DND-41 (cell line): ENCODE data around the gene KDSR.

Source experiments
- ATAC-seq: fragments of 200-7000 bp; cut with Tn5 transposase; 3 replicates; pipeline ENCODE4 v1.9.1; 2021; ENCODE audit warnings: low read depth; ENCODE audit not compliant: insufficient read depth
- DNase-seq: peaks from one replicate; pipeline ENCODE4 v3.0.0-alpha.2; 2020
- H2AFZ ChIP-seq: 2 replicates; pipeline ENCODE4 v1.6.0; 2012; ENCODE audit warnings: low read depth, low read length
- H3K27ac ChIP-seq: 2 replicates; pipeline ENCODE4 v1.5.1; 2012; ENCODE audit warnings: low read length, inconsistent platforms
- H3K27me3 ChIP-seq: fragments of 200-600 bp; sonication (generic); 2 replicates; pipeline ENCODE4 v1.6.0; 2012; ENCODE audit warnings: low read length, mild to moderate bottlenecking, inconsistent platforms; ENCODE audit not compliant: insufficient read depth, poor library complexity
- H3K36me3 ChIP-seq: 2 replicates; pipeline ENCODE4 v1.5.1; 2012; ENCODE audit warnings: low read length, inconsistent platforms; ENCODE audit not compliant: insufficient read depth
- H3K4me1 ChIP-seq: 2 replicates; pipeline ENCODE4 v1.5.1; 2012; ENCODE audit warnings: mild to moderate bottlenecking, low read length; ENCODE audit not compliant: insufficient read depth
- H3K4me2 ChIP-seq: 2 replicates; pipeline ENCODE4 v1.6.0; 2012; ENCODE audit warnings: mild to moderate bottlenecking, moderate library complexity, low read length, inconsistent platforms; ENCODE audit not compliant: insufficient read depth
- H3K4me3 ChIP-seq, 2 experiments: fragments of 200-600 bp in 1 of 2; shearing (Covaris generic) in 1 of 2; 2 replicates each; pipeline ENCODE4 v1.5.1; 2012 to 2016; ENCODE audit warnings: inconsistent platforms in 2 of 2, low read length in 2 of 2, mild to moderate bottlenecking in 2 of 2, low read depth in 1 of 2, moderate library complexity in 1 of 2
- H3K79me2 ChIP-seq: 2 replicates; pipeline ENCODE4 v1.6.0; 2012; ENCODE audit warnings: low read length, inconsistent platforms; ENCODE audit not compliant: insufficient read depth
- H3K9ac ChIP-seq: 2 replicates; pipeline ENCODE4 v1.6.0; 2012; ENCODE audit warnings: low read depth, mild to moderate bottlenecking, inconsistent platforms, low read length, moderate library complexity
- H3K9me3 ChIP-seq: 2 replicates; pipeline ENCODE4 v1.5.1; 2012; ENCODE audit warnings: low read length, moderate library complexity, mild to moderate bottlenecking, inconsistent platforms; ENCODE audit not compliant: insufficient read depth, severe bottlenecking
- H4K20me1 ChIP-seq: 2 replicates; pipeline ENCODE4 v1.6.0; 2012; ENCODE audit warnings: low read length; ENCODE audit not compliant: insufficient read depth
- EZH2 ChIP-seq: IDR thresholded peaks from 3 replicates; pipeline ENCODE4 v1.6.1; 2012; ENCODE audit warnings: borderline replicate concordance, low read depth, mild to moderate bottlenecking, moderate library complexity, low read length, inconsistent platforms; ENCODE audit not compliant: severe bottlenecking
- TF ChIP-seq, protein P1 (sequence below): IDR thresholded peaks from 2 replicates; pipeline ENCODE4 v1.5.1; 2012; ENCODE audit warnings: borderline replicate concordance, low read length, moderate library complexity, mild to moderate bottlenecking; ENCODE audit not compliant: poor library complexity, severe bottlenecking; ENCODE audit errors: extremely low read depth

Gene KDSR

DNA sequence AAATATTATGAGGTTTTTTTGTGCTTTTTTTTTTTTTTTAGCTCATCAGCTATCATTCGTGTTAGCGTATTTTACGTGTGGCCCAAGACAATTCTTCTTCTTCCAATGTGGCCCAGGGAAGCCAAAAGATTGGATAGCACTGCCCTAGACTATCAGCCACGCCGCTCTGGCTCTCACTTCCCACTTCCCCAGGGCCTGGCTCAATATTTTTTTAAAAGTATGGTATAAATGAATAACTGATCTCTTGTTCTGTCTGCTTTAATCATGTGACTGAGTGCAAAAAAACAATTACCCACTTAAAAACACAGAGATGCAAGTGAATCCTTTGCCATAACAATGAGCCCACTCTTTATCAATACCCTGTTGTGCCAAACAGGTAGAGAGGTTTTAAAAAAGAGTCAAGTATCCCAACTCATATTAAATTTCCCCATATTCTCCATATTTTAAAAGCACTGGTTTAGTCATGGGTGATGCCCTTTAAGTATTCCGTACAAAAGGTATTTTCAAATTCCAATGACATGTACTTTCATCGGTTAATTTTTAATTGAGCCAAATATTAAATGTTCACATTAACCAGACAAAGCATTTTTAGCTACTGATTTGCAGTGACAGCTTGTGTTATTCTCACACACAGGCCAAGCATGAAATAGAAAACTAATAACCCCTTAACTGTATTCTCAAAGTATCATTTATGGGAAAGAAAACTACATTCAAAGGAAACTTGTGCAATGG is 60.0 kb downstream of the KDSR start:
- H3K4me3 ChIP-seq, result no peak overlapping the region
- no peak overlapping the region for H3K27ac ChIP-seq
- H3K27me3 ChIP-seq, result no peaks in the 10 kb centered on the region
- H3K9me3 ChIP-seq, result no peaks in the 10 kb centered on the region
- no peak for DNase-seq
- no peak for ATAC-seq
- TF ChIP-seq, protein P1, sequence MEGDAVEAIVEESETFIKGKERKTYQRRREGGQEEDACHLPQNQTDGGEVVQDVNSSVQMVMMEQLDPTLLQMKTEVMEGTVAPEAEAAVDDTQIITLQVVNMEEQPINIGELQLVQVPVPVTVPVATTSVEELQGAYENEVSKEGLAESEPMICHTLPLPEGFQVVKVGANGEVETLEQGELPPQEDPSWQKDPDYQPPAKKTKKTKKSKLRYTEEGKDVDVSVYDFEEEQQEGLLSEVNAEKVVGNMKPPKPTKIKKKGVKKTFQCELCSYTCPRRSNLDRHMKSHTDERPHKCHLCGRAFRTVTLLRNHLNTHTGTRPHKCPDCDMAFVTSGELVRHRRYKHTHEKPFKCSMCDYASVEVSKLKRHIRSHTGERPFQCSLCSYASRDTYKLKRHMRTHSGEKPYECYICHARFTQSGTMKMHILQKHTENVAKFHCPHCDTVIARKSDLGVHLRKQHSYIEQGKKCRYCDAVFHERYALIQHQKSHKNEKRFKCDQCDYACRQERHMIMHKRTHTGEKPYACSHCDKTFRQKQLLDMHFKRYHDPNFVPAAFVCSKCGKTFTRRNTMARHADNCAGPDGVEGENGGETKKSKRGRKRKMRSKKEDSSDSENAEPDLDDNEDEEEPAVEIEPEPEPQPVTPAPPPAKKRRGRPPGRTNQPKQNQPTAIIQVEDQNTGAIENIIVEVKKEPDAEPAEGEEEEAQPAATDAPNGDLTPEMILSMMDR, result no peak
- TF ChIP-seq EZH2, result no peak
- peaks cover 88% of the 10 kb centered on the region for H4K20me1 ChIP-seq
- no peak overlapping the region for H2AFZ ChIP-seq
- peaks cover 62% of the 10 kb centered on the region for H3K36me3 ChIP-seq
- no peak overlapping the region for H3K9ac ChIP-seq
- H3K4me1 ChIP-seq, result peaks cover 58% of the 10 kb centered on the region
- no peak overlapping the region; the same call in 1 of the 2 replicates for H3K4me2 ChIP-seq
- H3K79me2 ChIP-seq, result peaks cover 99% of the 10 kb centered on the region

DNA sequence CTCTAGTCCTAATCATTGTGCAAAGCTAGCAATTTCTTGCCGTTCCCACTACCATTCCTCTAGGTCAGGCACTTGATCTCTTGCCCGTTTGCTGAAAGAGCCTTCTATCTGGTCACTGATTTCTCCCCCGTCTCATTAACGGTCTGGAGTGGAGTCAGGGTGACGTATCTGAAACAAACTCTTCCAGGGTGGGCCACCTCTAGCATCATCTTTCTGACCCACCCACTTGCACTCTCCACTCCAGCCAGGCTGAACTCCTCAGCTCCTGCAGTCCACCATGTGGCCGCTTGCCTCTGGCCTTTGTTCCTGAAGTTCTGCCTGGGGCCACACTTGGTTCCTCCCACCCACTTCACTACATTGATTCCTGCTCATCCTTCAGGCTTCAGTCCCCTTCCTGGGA is 60.8 kb downstream of the KDSR start:
- peaks cover 99% of the 10 kb centered on the region for H3K79me2 ChIP-seq
- TF ChIP-seq, protein P1, result no peak
- TF ChIP-seq EZH2, result no peak
- H3K4me1 ChIP-seq, result peaks cover 50% of the 10 kb centered on the region
- no peak for DNase-seq
- H3K4me3 ChIP-seq, result no peak overlapping the region
- H3K9ac ChIP-seq, result no peak overlapping the region
- no peak overlapping the region for H2AFZ ChIP-seq
- no peaks in the 10 kb centered on the region for H3K9me3 ChIP-seq
- H3K4me2 ChIP-seq, result peak overlapping the region; percentile 27; the same call in 1 of the 2 replicates
- H3K27ac ChIP-seq, result 0 out of 2 replicates have a peak overlapping the region, but pooled peaks have one; percentile 30
- H3K36me3 ChIP-seq, result peaks cover 59% of the 10 kb centered on the region
- no peaks in the 10 kb centered on the region for H3K27me3 ChIP-seq
- ATAC-seq, result no peak
- H4K20me1 ChIP-seq, result peaks cover 86% of the 10 kb centered on the region

DNA sequence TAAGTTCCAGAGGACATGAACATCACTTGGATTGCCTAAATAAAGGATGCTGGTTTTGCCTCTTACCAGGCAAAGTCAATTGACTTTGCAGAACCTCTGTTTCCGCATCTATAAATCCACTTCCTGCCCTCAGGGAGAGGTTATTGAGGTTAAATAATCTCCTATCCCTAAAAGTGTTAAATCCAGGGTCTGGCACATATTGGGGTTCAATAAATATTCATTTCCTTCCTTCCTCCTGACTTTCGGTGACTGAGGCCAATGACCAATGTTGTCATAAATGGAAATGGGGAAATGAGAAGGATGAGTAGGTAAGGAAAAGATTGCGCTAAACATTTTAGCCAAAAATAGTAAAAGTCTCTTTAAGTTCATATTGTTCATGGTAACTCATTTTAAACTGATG is 63.5 kb downstream of the KDSR start:
- H2AFZ ChIP-seq, result no peak overlapping the region

More for the DNA sequence above, 63.5 kb downstream of the KDSR start:
- Histone ChIP-seq H4K20me1 (peaks cover 86% of the 10 kb centered on the region), H3K4me2 (peak overlapping the region; percentile 6; the same call in 1 of the 2 replicates), H3K36me3 (peaks cover 68% of the 10 kb centered on the region), H3K27ac (no peak overlapping the region), H3K4me1 (peaks cover 30% of the 10 kb centered on the region), H3K4me3 (no peak overlapping the region), H3K9ac (no peak overlapping the region), H3K9me3 (no peaks in the 10 kb centered on the region), H3K79me2 (peaks cover 100% of the 10 kb centered on the region), H3K27me3 (no peaks in the 10 kb centered on the region)
- no peak for DNase-seq
- ATAC-seq, result no peak
- no peak for TF ChIP-seq EZH2
- TF ChIP-seq, protein P1, result no peak
